Measurements from ENCODE around the gene GRB2.
"Not testable (repeated sequence)": the region's sequence is repeated elsewhere in the genome, so short reads cannot be mapped to it uniquely, and the experiment has no call there.

Gene GRB2

GRCh38 chr17:75301049-75301448 lies 104.4 kb downstream of the GRB2 start:
- Mint-ChIP-seq H3K4me3 (no peak overlapping the region), H3K4me1 (no peaks in the 10 kb centered on the region), H3K27me3 (ENCODE audit: low read depth) (no peaks in the 10 kb centered on the region), H3K27ac (no peak overlapping the region), H3K9me3 (no peaks in the 10 kb centered on the region), H3K36me3 (ENCODE audit: low read depth) (peaks cover 4% of the 10 kb centered on the region)
- TF ChIP-seq, protein P1, sequence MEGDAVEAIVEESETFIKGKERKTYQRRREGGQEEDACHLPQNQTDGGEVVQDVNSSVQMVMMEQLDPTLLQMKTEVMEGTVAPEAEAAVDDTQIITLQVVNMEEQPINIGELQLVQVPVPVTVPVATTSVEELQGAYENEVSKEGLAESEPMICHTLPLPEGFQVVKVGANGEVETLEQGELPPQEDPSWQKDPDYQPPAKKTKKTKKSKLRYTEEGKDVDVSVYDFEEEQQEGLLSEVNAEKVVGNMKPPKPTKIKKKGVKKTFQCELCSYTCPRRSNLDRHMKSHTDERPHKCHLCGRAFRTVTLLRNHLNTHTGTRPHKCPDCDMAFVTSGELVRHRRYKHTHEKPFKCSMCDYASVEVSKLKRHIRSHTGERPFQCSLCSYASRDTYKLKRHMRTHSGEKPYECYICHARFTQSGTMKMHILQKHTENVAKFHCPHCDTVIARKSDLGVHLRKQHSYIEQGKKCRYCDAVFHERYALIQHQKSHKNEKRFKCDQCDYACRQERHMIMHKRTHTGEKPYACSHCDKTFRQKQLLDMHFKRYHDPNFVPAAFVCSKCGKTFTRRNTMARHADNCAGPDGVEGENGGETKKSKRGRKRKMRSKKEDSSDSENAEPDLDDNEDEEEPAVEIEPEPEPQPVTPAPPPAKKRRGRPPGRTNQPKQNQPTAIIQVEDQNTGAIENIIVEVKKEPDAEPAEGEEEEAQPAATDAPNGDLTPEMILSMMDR (IDR thresholded peaks at IDR 0.05; ENCODE audit: unreplicated experiment in 3 of 3), result no peak

DNA sequence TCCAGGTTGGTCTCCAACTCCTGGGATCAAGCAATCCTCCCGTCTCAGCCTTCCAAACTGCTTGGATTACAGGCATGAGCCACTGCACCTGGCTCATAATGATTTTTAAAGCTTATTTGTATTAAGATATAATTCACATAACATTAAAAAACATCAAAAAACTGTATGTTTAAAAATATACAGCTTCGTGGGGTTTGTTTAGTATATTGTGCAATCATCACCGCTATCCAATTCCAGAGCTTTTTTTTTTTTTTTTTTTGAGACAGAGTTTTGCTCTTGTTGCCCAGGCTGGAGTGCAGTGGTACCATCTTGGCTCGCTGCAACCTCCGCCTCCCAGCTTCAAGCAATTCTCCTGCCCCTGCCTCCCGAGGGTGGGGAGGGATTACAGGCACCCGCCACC lies 105.2 kb downstream of the GRB2 start:
- Mint-ChIP-seq H3K27me3 (ENCODE audit: low read depth) (no peaks in the 10 kb centered on the region), H3K9me3 (no peaks in the 10 kb centered on the region), H3K4me1 (no peaks in the 10 kb centered on the region), H3K4me3 (no peak overlapping the region), H3K27ac (no peak overlapping the region), H3K36me3 (ENCODE audit: low read depth) (peaks cover 4% of the 10 kb centered on the region)
- TF ChIP-seq, protein P1 (IDR thresholded peaks at IDR 0.05; ENCODE audit: unreplicated experiment in 3 of 3), result no peak

- TF ChIP-seq, protein P1 (IDR thresholded peaks at IDR 0.05; ENCODE audit: unreplicated experiment in 3 of 3), result no peak
- Mint-ChIP-seq H3K36me3 (ENCODE audit: low read depth) (no peaks in the 10 kb centered on the region), H3K4me1 (no peaks in the 10 kb centered on the region), H3K4me3 (no peak overlapping the region), H3K27ac (no peak overlapping the region), H3K27me3 (ENCODE audit: low read depth) (no peaks in the 10 kb centered on the region), H3K9me3 (no peaks in the 10 kb centered on the region)
Measured at GRCh38 chr17:75295201-75296158, 110.0 kb downstream of the GRB2 start.

- H3K27me3 Mint-ChIP-seq (ENCODE audit: low read depth); H3K4me1 Mint-ChIP-seq; H3K27ac Mint-ChIP-seq; H3K36me3 Mint-ChIP-seq (ENCODE audit: low read depth); H3K9me3 Mint-ChIP-seq: not testable (repeated sequence)
- peak overlapping the region in 1 of 3 experiments; percentile 21 for H3K4me3 Mint-ChIP-seq
Measured at GRCh38 chr17:75292810-75293448, 112.5 kb downstream of the GRB2 start.

GRCh38 chr17:75289832-75290337 lies 115.6 kb downstream of the GRB2 start:
- no peaks in the 10 kb centered on the region for H3K36me3 Mint-ChIP-seq (ENCODE audit: low read depth)
- TF ChIP-seq, protein P1 (IDR thresholded peaks at IDR 0.05; ENCODE audit: unreplicated experiment in 3 of 3), result no peak
- H3K27me3 Mint-ChIP-seq (ENCODE audit: low read depth), result peaks cover 9% of the 10 kb centered on the region
- H3K9me3 Mint-ChIP-seq, result no peaks in the 10 kb centered on the region
- peaks cover 9% of the 10 kb centered on the region for H3K4me1 Mint-ChIP-seq
- peak overlapping the region; percentile 84 to 98 (median 88) for H3K27ac Mint-ChIP-seq
- peak overlapping the region; percentile 98 to 99 (median 98) for H3K4me3 Mint-ChIP-seq

- Mint-ChIP-seq H3K36me3 (ENCODE audit: low read depth) (no peaks in the 10 kb centered on the region), H3K27me3 (ENCODE audit: low read depth) (peaks cover 9% of the 10 kb centered on the region), H3K4me1 (peaks cover 9% of the 10 kb centered on the region), H3K4me3 (peak within 1 kb of the TSS; percentile 98 to 99 (median 98)), H3K27ac (peak within 1 kb of the TSS; percentile 84 to 98 (median 88)), H3K9me3 (no peaks in the 10 kb centered on the region)
- TF ChIP-seq, protein P1 (IDR thresholded peaks at IDR 0.05; ENCODE audit: unreplicated experiment in 3 of 3), result no peak
Measured at GRCh38 chr17:75289115-75289831, 116.2 kb downstream of the GRB2 start, which contains the start of gene SLC25A19. SLC25A19 (minus strand) TSS chr17:75289433; CDS start chr17:75286764, 2,669 bp downstream.

Data from nephron (organoid).